Chondrocyte (in vitro differentiated cells): ENCODE measurements around the gene COG8. TPM values are rescaled to one million over a fixed set of nuclear protein-coding genes. Genes with fewer than 3 reads are reported as not detected.
A peak's percentile ranks its signal among the peaks of the same experiment; 100 is the strongest.

Experiments used
- DNase-seq: peaks from one replicate; pipeline ENCODE4 v3.0.0; 2021; ENCODE audit warnings: mixed read lengths, low spot score
- H3K27ac Mint-ChIP-seq: one replicate; pipeline ENCODE4 v1.8.0; 2021; ENCODE audit warnings: mild to moderate bottlenecking, moderate library complexity, mixed read lengths; ENCODE audit not compliant: unreplicated experiment
- H3K27me3 Mint-ChIP-seq: 2 replicates; pipeline ENCODE4 v1.8.0; 2021; ENCODE audit warnings: low read depth, mixed read lengths
- H3K36me3 Mint-ChIP-seq: 2 replicates; pipeline ENCODE4 v1.8.0; 2021; ENCODE audit warnings: low read depth, mixed read lengths
- H3K4me1 Mint-ChIP-seq: 2 replicates; pipeline ENCODE4 v1.8.0; 2021; ENCODE audit warnings: low read depth, mild to moderate bottlenecking, mixed read lengths
- H3K4me3 Mint-ChIP-seq: one replicate; pipeline ENCODE4 v1.8.0; 2021; ENCODE audit warnings: mild to moderate bottlenecking, moderate library complexity, mixed read lengths; ENCODE audit not compliant: unreplicated experiment
- H3K9me3 Mint-ChIP-seq: 2 replicates; pipeline ENCODE4 v1.8.0; 2021; ENCODE audit warnings: low read depth, mixed read lengths
- CTCF ChIP-seq: fragments of 200-600 bp; sonication (generic); IDR thresholded peaks from 2 replicates; pipeline ENCODE4 v1.5.0; 2021; ENCODE audit warnings: antibody characterized with exemption, mild to moderate bottlenecking, moderate library complexity
- total RNA-seq: library from RNA; stranded (reverse); gene quantifications from 3 replicates; pipeline ENCODE4 v1.2.1, GENCODE V29; 2021

Gene COG8
- total RNA-seq, 1 donor from 2014 or later: 36.8 TPM

GRCh38 chr16:69378760-69379159 lies 39.4 kb upstream of the COG8 start:
- TF ChIP-seq CTCF: no peak
- Mint-ChIP-seq H3K27ac (peak overlapping the region; percentile 29), H3K4me3 (no peak overlapping the region), H3K36me3 (peaks cover 17% of the 10 kb centered on the region), H3K9me3 (no peaks in the 10 kb centered on the region), H3K27me3 (no peaks in the 10 kb centered on the region), H3K4me1 (peaks cover 10% of the 10 kb centered on the region)
- DNase-seq: no peak

GRCh38 chr16:69378036-69378435 lies 38.7 kb upstream of the COG8 start:
- peaks cover 15% of the 10 kb centered on the region for H3K36me3 Mint-ChIP-seq
- peaks cover 9% of the 10 kb centered on the region for H3K4me1 Mint-ChIP-seq
- H3K27ac Mint-ChIP-seq: no peak overlapping the region

GRCh38 chr16:69376393-69377059 lies 37.2 kb upstream of the COG8 start:
- Mint-ChIP-seq H3K4me3 (no peak overlapping the region), H3K36me3 (peaks cover 12% of the 10 kb centered on the region), H3K9me3 (no peaks in the 10 kb centered on the region), H3K27ac (no peak overlapping the region), H3K4me1 (peaks cover 9% of the 10 kb centered on the region), H3K27me3 (no peaks in the 10 kb centered on the region)
- TF ChIP-seq CTCF: no peak
- DNase-seq: no peak

More at GRCh38 chr16:69378036-69378435, 38.7 kb upstream of the COG8 start:
- no peak for DNase-seq
- H3K27me3 Mint-ChIP-seq: no peaks in the 10 kb centered on the region
- H3K4me3 Mint-ChIP-seq: no peak overlapping the region
- H3K9me3 Mint-ChIP-seq: no peaks in the 10 kb centered on the region
- no peak for TF ChIP-seq CTCF

- no peak overlapping the region for H3K27ac Mint-ChIP-seq
- peaks cover 27% of the 10 kb centered on the region for H3K36me3 Mint-ChIP-seq
- no peak for DNase-seq
- TF ChIP-seq CTCF: no peak
- H3K9me3 Mint-ChIP-seq: no peaks in the 10 kb centered on the region
- H3K4me1 Mint-ChIP-seq: no peaks in the 10 kb centered on the region
- H3K27me3 Mint-ChIP-seq: no peaks in the 10 kb centered on the region
- H3K4me3 Mint-ChIP-seq: no peak overlapping the region
Measured at GRCh38 chr16:69373019-69373418, 33.7 kb upstream of the COG8 start.

GRCh38 chr16:69371564-69371963 lies 32.2 kb upstream of the COG8 start:
- H3K36me3 Mint-ChIP-seq: peaks cover 31% of the 10 kb centered on the region
- H3K27ac Mint-ChIP-seq: no peak overlapping the region

More at GRCh38 chr16:69371564-69371963, 32.2 kb upstream of the COG8 start:
- Mint-ChIP-seq H3K4me1 (no peaks in the 10 kb centered on the region), H3K4me3 (no peak overlapping the region), H3K27me3 (no peaks in the 10 kb centered on the region), H3K9me3 (no peaks in the 10 kb centered on the region)
- TF ChIP-seq CTCF: no peak
- DNase-seq: no peak
